8988T (cell line): ENCODE measurements around the gene CA9.
A peak's percentile ranks its signal among the peaks of the same experiment; 100 is the strongest.

ENCODE experiments used
- DNase-seq: peaks from one replicate; pipeline ENCODE4 v3.0.0; 2011

The CA9 gene

DNA sequence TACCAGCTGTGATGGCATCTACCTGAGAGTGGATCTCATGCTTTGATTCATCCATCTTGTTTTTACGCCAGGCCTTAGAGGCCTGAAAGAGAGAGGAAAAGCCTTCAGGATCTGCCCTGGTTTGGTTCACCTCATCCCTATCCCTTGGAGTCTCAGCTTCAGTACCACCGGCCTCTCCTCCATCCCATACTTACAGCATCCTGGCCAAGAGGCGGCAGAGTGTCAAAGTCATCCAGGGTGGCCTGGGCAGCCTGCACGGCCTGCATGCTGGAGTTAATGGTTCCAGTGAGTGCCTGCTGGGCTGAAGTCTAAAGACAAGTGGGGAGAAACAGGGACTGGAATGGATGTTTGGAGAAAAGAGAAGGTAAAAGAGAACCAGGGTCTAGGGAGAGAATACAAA is 45.8 kb downstream of the CA9 start:
- no peak for DNase-seq

DNA sequence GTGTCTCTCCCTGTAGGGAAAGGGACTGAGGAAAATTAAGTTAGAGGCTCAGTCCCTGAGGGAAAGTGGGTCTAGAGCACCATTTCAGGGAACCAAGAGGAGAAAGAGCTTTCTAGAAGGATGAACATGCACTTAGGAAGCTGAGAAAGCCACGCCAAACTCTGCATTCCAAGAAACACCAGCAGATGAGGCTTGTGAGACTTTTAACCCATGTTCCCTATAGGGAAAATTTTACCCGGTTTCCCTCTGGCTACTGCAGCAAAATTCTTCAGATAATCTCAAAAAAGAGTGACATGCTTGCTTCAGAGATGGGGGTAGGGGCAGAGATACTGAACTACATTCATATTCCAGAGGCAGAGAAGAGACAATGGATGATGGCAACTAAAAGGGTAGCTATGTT is 49.7 kb downstream of the CA9 start:
- DNase-seq: no peak

DNA sequence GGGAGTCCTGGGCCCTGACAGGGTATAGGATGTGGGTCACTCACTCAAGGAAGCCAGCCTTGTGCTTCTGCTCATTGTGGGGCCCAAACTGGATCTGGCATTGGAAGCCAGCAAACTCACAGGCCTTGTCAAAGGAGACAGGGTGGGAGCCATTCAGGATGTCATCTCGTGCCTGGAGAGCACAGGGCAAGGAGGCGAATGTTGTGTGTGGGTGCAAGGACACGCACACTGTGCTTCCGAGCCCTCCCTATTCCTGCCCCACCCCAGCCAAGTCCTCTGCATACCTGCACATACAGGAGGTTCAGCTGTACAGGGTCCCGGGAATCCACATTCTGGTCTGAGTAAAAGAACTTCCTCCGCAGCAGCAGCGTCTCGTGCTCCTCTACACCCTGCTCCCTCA is 50.2 kb downstream of the CA9 start:
- DNase-seq: no peak

DNA sequence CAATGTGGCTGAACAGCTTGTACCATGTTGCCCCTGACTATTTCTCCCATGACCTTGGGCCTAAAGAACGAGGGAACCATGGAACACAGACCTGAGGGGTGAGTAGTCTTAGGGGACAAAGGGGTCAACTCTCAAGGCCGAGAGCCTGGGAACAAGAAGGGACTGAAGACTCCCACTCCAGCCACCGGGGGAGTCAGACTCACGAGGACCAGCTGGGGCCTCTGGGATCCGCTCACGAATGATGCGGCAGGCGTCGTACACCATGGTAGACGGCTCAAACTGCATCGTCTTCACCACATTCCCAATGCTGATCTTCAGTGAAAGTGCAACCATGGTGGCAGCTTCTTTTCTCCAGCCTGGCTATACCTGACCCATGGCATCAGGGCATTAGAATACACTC is 51.6 kb downstream of the CA9 start:
- no peak for DNase-seq

DNA sequence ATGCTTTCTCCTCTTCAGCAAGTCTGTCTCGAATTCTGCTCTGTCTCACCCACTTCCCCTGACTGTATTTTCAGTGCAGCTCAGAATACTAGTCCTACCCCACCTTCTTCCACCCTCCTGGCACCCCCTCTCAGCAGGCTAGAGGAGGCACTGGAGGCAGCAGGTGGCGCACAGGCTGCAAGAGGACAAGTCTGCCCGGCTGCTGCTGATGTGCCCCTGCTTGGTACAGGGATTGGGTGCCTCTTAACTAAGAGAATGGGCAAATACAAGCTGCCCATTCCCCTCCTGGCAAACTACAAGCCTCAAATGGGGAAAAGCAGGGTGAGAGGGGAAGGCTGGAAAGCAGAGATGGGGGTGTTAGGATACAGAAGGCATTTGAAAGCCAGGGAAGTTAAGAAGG is 53.2 kb downstream of the CA9 start:
- peak; percentile 55 for DNase-seq

DNA sequence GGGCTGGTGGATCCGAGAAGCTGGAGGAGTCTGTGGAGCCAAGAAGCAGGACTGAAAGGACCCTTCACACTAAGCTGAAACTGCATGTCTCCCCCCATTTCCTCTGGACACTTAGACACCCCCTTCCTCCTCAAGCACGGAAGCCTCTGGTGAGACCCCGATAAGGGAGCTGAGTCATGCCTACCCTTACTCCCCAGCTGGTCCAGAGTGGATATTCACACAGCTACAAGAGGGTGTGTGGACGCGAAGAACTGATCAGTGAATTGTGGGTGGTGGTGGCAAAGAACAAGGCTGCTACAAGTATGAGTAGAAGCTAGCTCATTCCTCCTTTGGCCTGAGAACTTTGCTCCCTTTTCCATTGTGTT is 53.9 kb downstream of the CA9 start:
- DNase-seq: no peak

DNA sequence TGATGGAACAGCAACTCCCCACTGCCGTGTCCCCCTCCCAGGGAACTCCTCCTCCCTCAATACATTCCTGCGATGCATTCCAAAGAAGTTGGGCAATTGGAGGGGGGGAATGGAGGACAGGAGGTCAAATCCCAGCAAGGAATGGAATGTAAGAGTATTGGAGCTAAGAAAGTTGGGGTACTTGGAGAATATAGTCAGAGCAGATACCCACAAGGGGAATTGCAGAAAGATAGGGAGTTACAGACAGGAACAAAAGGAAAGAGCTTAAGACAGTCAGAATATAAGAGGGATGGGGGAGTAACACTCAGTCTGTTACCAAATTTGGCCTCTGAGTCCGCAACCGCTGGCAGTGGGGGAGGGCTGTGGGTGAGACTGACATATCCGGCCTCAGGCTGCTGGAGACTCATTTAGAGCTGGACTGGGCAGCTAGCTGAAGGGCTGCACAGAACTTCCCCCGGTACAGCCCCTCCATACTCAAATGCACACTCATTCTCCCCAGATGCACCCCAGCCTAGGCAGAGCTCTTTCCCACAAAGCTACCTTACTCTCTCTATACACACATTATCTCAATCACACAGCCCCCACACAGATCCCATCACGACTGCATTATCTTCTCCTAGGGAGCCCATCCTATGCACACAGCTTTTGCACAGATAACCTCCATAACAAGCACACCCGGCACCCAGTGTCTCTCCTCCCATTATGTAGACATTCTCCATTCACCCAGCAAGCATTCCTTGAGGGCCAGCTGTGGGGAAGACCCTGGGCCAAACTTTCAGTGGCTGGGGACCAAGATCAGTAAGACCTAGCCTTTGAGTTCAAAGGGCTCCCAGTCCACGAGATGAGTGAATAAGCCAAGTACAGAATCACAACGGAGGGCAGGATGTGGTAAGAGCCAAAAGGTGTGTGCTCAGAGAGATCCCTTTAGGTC is 54.6 kb downstream of the CA9 start:
- no peak for DNase-seq

DNA sequence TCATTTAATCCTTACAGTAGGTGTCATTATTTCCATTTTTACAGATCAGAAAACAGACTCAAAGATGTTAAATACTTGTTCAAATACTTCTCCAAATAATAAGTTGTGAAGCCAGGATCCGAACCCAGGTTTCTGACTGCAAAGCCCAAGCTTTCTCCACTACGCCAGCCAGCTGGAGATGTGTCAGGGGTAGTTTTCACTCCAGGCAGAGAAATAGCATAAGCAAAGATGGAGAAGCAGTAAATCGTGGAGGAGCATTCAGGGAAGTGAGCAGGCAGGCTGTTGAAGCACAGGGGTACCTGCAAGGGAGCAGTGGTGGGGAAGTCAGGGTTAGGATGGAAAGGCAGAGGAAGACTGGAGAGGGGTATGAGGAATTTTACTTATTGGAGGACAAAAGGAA is 55.4 kb downstream of the CA9 start:
- no peak for DNase-seq

DNA sequence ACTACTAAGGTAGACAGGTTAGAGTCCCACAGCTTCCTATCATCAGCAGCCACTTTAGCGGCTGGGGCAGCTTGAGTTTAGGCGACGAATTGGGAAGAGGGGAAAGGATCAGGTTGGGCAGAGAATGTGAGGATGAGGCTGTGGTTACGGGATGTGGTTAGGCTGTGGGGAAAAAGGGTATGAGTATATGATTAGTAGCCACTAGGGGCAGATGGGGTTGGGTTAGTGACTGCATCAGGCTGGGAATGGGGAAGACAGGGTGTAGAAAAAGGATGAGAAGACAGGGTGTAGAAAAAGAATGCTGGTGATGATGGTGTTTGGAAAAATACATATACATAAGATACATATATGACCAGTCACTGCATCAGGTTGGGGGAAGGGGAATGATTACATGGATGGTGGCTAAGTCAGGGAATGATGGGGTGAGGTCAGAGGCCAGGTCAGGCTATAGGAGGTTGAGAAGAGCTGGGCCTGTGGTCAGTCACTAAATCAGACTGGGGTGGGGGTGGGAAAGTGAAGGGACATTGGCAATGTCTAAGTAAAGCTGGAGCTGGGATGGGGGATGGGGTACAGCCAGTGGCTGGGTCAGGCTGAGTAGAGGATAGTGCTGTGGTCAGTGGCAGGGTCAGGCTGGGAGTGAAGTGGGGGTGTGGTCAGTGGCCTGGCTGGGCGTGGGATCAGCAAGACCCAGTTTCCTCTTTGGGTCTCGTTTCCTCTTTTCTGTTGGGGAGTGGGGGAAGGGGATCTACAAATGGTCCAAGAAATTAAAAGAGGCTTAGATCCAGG is 56.2 kb downstream of the CA9 start:
- DNase-seq: peak; percentile 87

DNA sequence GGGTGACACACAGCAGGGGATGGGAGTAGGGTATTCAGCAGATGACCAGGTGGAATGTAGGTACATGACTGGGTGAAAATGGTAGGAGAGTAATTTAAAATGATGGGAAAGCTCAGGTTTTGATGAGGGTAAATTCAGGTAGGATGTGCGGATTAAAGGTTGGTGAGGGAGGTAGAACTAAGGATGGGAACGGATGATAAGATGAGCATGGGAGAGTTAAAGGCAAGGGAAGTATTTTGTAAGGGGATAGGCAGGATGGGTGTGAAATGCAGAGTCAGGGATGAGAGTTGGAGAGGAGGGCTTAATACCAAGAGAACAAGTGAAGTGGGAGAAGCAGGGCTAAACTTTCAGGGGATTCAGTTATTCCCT is 56.7 kb downstream of the CA9 start:
- DNase-seq: no peak
